ENCODE data around the gene ARHGAP1.
"Not testable (repeated sequence)": the region's sequence is repeated elsewhere in the genome, so short reads cannot be mapped to it uniquely, and the experiment has no call there.

ARHGAP1 gene

GRCh38 chr11:46712874-46713576 is 12.6 kb upstream of the ARHGAP1 start:
- FAIRE-seq, result no peak

GRCh38 chr11:46711303-46711702 is 10.9 kb upstream of the ARHGAP1 start:
- FAIRE-seq (no peak), DNase-seq (ENCODE audit: insufficient read length, low spot score) (no peak)
- no peak for TF ChIP-seq CTCF (IDR thresholded peaks at IDR 0.05; ENCODE audit: insufficient read depth, missing control alignments)

More at GRCh38 chr11:46712874-46713576, 12.6 kb upstream of the ARHGAP1 start:
- DNase-seq (ENCODE audit: insufficient read length, low spot score), result no peak
- no peak for TF ChIP-seq CTCF (IDR thresholded peaks at IDR 0.05; ENCODE audit: insufficient read depth, missing control alignments)

- DNase-seq (ENCODE audit: insufficient read length, low spot score), result no peak
- FAIRE-seq, result no peak
Observed at GRCh38 chr11:46710821-46711269, 10.4 kb upstream of the ARHGAP1 start.

GRCh38 chr11:46709351-46709750 is 8.9 kb upstream of the ARHGAP1 start:
- not testable (repeated sequence) for FAIRE-seq; DNase-seq (ENCODE audit: insufficient read length, low spot score)

More at GRCh38 chr11:46710821-46711269, 10.4 kb upstream of the ARHGAP1 start:
- no peak for TF ChIP-seq CTCF (IDR thresholded peaks at IDR 0.05; ENCODE audit: insufficient read depth, missing control alignments)

- TF ChIP-seq CTCF (IDR thresholded peaks at IDR 0.05; ENCODE audit: insufficient read depth, missing control alignments), result no peak
- DNase-seq (ENCODE audit: insufficient read length, low spot score) (no peak), FAIRE-seq (no peak)
Observed at GRCh38 chr11:46706886-46707285, 6.5 kb upstream of the ARHGAP1 start.

- FAIRE-seq (no peak), DNase-seq (ENCODE audit: insufficient read length, low spot score) (no peak)
- TF ChIP-seq CTCF (IDR thresholded peaks at IDR 0.05; ENCODE audit: insufficient read depth, missing control alignments), result no peak
Observed at GRCh38 chr11:46705070-46705688, 4.8 kb upstream of the ARHGAP1 start.

GRCh38 chr11:46701078-46701654 is 747 bp upstream of the ARHGAP1 start:
- TF ChIP-seq CTCF (IDR thresholded peaks at IDR 0.05; ENCODE audit: insufficient read depth, missing control alignments), result no peak
- DNase-seq (ENCODE audit: insufficient read length, low spot score) (no peak), FAIRE-seq (no peak)
